GM12878 (cell line): ENCODE measurements around the gene COL18A1. TPM values are rescaled to one million over a fixed set of nuclear protein-coding genes. Genes with fewer than 3 reads are reported as not detected.

Experiments used
- ATAC-seq: fragments of 200-7000 bp; cut with Tn5 transposase; 3 replicates; pipeline ENCODE4 v1.9.1; 2020; ENCODE audit warnings: mild to moderate bottlenecking, moderate library complexity
- BruUV-seq: library from RNA; stranded (reverse); fragments of 400-500 nt; replicated peaks from 2 replicates; lab custom pipeline; 2021; lab: Mats Ljungman, UMichigan
- CTCF ChIA-PET: fragments of 300-600 bp; sonication (Branson Sonifier 250); formaldehyde crosslinking; extraction: SDS; loops from one replicate; lab custom pipeline; 2021; ENCODE audit warnings: inconsistent platforms; lab: Yijun Ruan, JAX
- POLR2A ChIA-PET: fragments of 350-600 bp; formaldehyde crosslinking; extraction: SDS; loops from one replicate; lab custom pipeline; 2021; ENCODE audit warnings: inconsistent platforms; lab: Charles Lee
- RAD21 ChIA-PET: fragments of 300-600 bp; sonication (Branson Sonifier 250); formaldehyde crosslinking; loops from one replicate; lab custom pipeline; 2023; ENCODE audit warnings: antibody characterized with exemption; ENCODE audit not compliant: unreplicated experiment; lab: Charles Lee
- SMC1A ChIA-PET: fragments of 300-600 bp; sonication (Branson Sonifier 250); formaldehyde crosslinking; loops from one replicate; lab custom pipeline; 2023; ENCODE audit not compliant: unreplicated experiment, uncharacterized antibody; lab: Charles Lee
- DNase-seq: peaks from one replicate; pipeline ENCODE4 v3.0.0-alpha.2; 2011; ENCODE audit warnings: low read depth, low spot score
- FAIRE-seq: peaks from 3 replicates; lab custom pipeline; 2011; peaks lifted over from hg19 to GRCh38; lab: Jason Lieb, UNC
- H2AFZ ChIP-seq: 2 replicates; pipeline ENCODE4 v1.6.0; 2011; ENCODE audit warnings: low read depth, low read length, control low read depth; ENCODE audit not compliant: control insufficient read depth
- H3K27ac ChIP-seq: 2 replicates; pipeline ENCODE4 v1.5.1; 2011; ENCODE audit warnings: control low read depth; ENCODE audit not compliant: control insufficient read depth, insufficient read depth
- H3K27me3 ChIP-seq, 2 experiments: replicated peaks in 1 of 2; 2 replicates each; pipeline versions ENCODE4 v1.6.0 to v1.6.1; 2011; ENCODE audit warnings: low read length in 1 of 2; ENCODE audit not compliant: control insufficient read depth in 2 of 2, insufficient read depth in 2 of 2
- H3K36me3 ChIP-seq, 2 experiments: 2 replicates each; pipeline ENCODE4 v1.5.1; 2011; ENCODE audit warnings: low read length in 1 of 2; ENCODE audit not compliant: control insufficient read depth in 2 of 2, insufficient read depth in 2 of 2
- H3K4me1 ChIP-seq: 2 replicates; pipeline ENCODE4 v1.6.1; 2011; ENCODE audit warnings: mild to moderate bottlenecking, low read length, moderate library complexity, mixed read lengths; ENCODE audit not compliant: control insufficient read depth, insufficient read depth
- H3K4me2 ChIP-seq: 2 replicates; pipeline ENCODE4 v1.6.0; 2011; ENCODE audit warnings: control low read depth; ENCODE audit not compliant: control insufficient read depth, insufficient read depth
- H3K4me3 ChIP-seq: fragments of 200-600 bp; sonication (generic); 2 replicates; pipeline ENCODE4 v1.5.1; 2016
- H3K79me2 ChIP-seq: 2 replicates; pipeline ENCODE4 v1.6.0; 2011; ENCODE audit warnings: low read length; ENCODE audit not compliant: control insufficient read depth, insufficient read depth
- H3K9ac ChIP-seq: 2 replicates; pipeline ENCODE4 v1.8.0; 2011; ENCODE audit warnings: low read length, control low read depth, mixed read lengths; ENCODE audit not compliant: control insufficient read depth, insufficient read depth
- H3K9me3 ChIP-seq: replicated peaks from 3 replicates; pipeline ENCODE4 v1.5.1; 2011; ENCODE audit warnings: mild to moderate bottlenecking, low read length; ENCODE audit not compliant: control insufficient read depth, insufficient read depth
- H4K20me1 ChIP-seq: 2 replicates; pipeline ENCODE4 v1.6.0; 2011; ENCODE audit not compliant: control insufficient read depth, insufficient read depth
- CBFB ChIP-seq: IDR thresholded peaks from 2 replicates; pipeline ENCODE4 v1.6.1; 2016; ENCODE audit warnings: antibody characterized with exemption, low read depth
- EGR1 ChIP-seq, 2 experiments: IDR thresholded peaks; 1 replicate in 1 of 2; 2 replicates in 1 of 2; pipeline ENCODE4 v1.6.1; 2011 to 2012; ENCODE audit warnings: low read depth in 2 of 2, low read length in 2 of 2, borderline replicate concordance in 1 of 2, mild to moderate bottlenecking in 1 of 2, moderate library complexity in 1 of 2
- ETV6 ChIP-seq, 2 experiments: fragments of 450-650 bp in 1 of 2; IDR thresholded peaks in 1 of 2; conservative IDR thresholded peaks in 1 of 2; 2 replicates each; pipeline ENCODE4 v1.6.1; 2014; ENCODE audit warnings: antibody characterized with exemption in 1 of 2, borderline replicate concordance in 1 of 2, low read depth in 1 of 2, mild to moderate bottlenecking in 1 of 2, moderate library complexity in 1 of 2
- GABPA ChIP-seq: IDR thresholded peaks from 2 replicates; pipeline ENCODE4 v1.6.1; 2014; ENCODE audit warnings: antibody characterized with exemption, low read depth, mild to moderate bottlenecking, inconsistent platforms
- GATAD2B ChIP-seq: fragments of 450-650 bp; conservative IDR thresholded peaks from 2 replicates; pipeline ENCODE4 v1.6.1; 2017; ENCODE audit warnings: low read depth, mild to moderate bottlenecking, moderate library complexity
- SUZ12 ChIP-seq: fragments of 200-600 bp; sonication (generic); IDR thresholded peaks from one replicate; pipeline ENCODE4 v1.6.1; 2018; ENCODE audit warnings: antibody characterized with exemption, mild to moderate bottlenecking; ENCODE audit not compliant: unreplicated experiment
- WRNIP1 ChIP-seq: IDR thresholded peaks from 2 replicates; pipeline ENCODE4 v1.6.1; 2011; ENCODE audit warnings: low read depth, low read length, improper control_type of control experiment, borderline replicate concordance
- WGBS: methylation state at CpG from one replicate; pipeline ENCODE4 v1.1.6; 2016; ENCODE audit warnings: low lambda C conversion rate; ENCODE audit not compliant: insufficient replicate concordance, insufficient coverage; ENCODE audit errors: missing lambda C conversion rate; 5-methylcytosine and 5-hydroxymethylcytosine counted together
- in situ Hi-C: fragments of 300-500 bp; cut with MboI; formaldehyde crosslinking; loops from 9 replicates; pipeline ENCODE4 v1.14.3; 2018; ENCODE audit warnings: mixed read lengths
- intact Hi-C: fragments of 100-400 bp; cut with micrococcal nuclease; formaldehyde crosslinking; loops from one replicate; pipeline ENCODE4 v1.14.2; 2022; ENCODE audit not compliant: unreplicated experiment
- polyA plus RNA-seq, 11 experiments: library from polyadenylated mRNA; depleted of rRNA in 4 of 11; unstranded in 6 of 11; stranded (reverse) in 5 of 11; fragments of >200 nt; fragmentation: Nextera tagmentation in 4 of 11; fragmentation: Illumina TruSeq in 1 of 11; extraction: Ambion mirVana in 4 of 11; extraction: Trizol in 1 of 11; gene quantifications; 1 replicate in 1 of 11; 2 replicates in 10 of 11; pipeline versions ENCODE4 v1.2.1 to v1.2.3, GENCODE V29; 2011 to 2016; ENCODE audit warnings: inconsistent platforms in 2 of 11, missing spikeins in 2 of 11, low read depth in 1 of 11
- total RNA-seq, 4 experiments: library from RNA; depleted of rRNA in 3 of 4; stranded (reverse); fragments of >200 nt in 3 of 4; fragmentation: Illumina TruSeq in 1 of 4; extraction: Trizol in 1 of 4; gene quantifications; 2 replicates each; pipeline versions ENCODE4 v1.2.1 to v1.2.3, GENCODE V29; 2013 to 2021
- TF ChIP-seq, protein P1 (sequence below): fragments of 450-650 bp; IDR thresholded peaks from 2 replicates; pipeline ENCODE4 v1.6.1; 2017; ENCODE audit warnings: mild to moderate bottlenecking, moderate library complexity

The COL18A1 gene
- total and polyA plus RNA-seq, 10 of the 15 experiments (the other 5 are each of a cell fraction or from before 2014, with no cell fraction given), result under 0.01 to 0.49 (median 0.09) TPM; not detected in 3

- intact Hi-C loops (no loop called here), in situ Hi-C loops (no loop called here)
- ATAC-seq, result no peak
- TF ChIP-seq GATAD2B (no peak), SUZ12 (no peak), GABPA (no peak), CBFB (no peak), ETV6 (conservative IDR thresholded peaks at IDR 0.05 in 1 of 2, IDR thresholded peaks at IDR 0.05 in 1 of 2; ENCODE audit: borderline replicate concordance in 1 of 2, low read depth in 1 of 2) (no peak), EGR1 (IDR thresholded peaks at IDR 0.05; ENCODE audit: borderline replicate concordance in 1 of 2, low read depth in 2 of 2, low read length in 2 of 2) (no peak)
- Histone ChIP-seq H3K27ac (no peak overlapping the region), H3K9ac (no peak overlapping the region), H3K79me2 (no peaks in the 10 kb centered on the region), H3K9me3 (peaks cover 1% of the 10 kb centered on the region; the same call in 1 of the 3 replicates), H3K27me3 (peaks cover 3 to 5% of the 10 kb centered on the region in 2 experiments; a peak in 3 of 4 replicates), H2AFZ (no peak overlapping the region), H4K20me1 (no peaks in the 10 kb centered on the region), H3K4me1 (no peaks in the 10 kb centered on the region), H3K4me2 (no peak overlapping the region), H3K36me3 (no peaks in the 10 kb centered on the region), H3K4me3 (no peak overlapping the region)
- no peak for FAIRE-seq
- ChIA-PET RAD21 (interaction anchor here (1.0 kb wide), 1 partner anchor 23 kb away, joined by 4 read pairs; no protein-coding TSS in a partner anchor), POLR2A (no interaction called here), CTCF (no interaction called here), SMC1A (no interaction called here)
- DNase-seq, result no peak
- 22% methylated on average over 8 of the region's 8 CpGs for WGBS
- no TSS peak for BruUV-seq
Observed at GRCh38 chr21:45396620-45396995, 8.4 kb upstream of the COL18A1 start.

- in situ Hi-C loops (no loop called here), intact Hi-C loops (no loop called here)
- WGBS, result 0% methylated on average over 2 of the region's 2 CpGs
- TF ChIP-seq WRNIP1, result no peak
- TF ChIP-seq, protein P1, sequence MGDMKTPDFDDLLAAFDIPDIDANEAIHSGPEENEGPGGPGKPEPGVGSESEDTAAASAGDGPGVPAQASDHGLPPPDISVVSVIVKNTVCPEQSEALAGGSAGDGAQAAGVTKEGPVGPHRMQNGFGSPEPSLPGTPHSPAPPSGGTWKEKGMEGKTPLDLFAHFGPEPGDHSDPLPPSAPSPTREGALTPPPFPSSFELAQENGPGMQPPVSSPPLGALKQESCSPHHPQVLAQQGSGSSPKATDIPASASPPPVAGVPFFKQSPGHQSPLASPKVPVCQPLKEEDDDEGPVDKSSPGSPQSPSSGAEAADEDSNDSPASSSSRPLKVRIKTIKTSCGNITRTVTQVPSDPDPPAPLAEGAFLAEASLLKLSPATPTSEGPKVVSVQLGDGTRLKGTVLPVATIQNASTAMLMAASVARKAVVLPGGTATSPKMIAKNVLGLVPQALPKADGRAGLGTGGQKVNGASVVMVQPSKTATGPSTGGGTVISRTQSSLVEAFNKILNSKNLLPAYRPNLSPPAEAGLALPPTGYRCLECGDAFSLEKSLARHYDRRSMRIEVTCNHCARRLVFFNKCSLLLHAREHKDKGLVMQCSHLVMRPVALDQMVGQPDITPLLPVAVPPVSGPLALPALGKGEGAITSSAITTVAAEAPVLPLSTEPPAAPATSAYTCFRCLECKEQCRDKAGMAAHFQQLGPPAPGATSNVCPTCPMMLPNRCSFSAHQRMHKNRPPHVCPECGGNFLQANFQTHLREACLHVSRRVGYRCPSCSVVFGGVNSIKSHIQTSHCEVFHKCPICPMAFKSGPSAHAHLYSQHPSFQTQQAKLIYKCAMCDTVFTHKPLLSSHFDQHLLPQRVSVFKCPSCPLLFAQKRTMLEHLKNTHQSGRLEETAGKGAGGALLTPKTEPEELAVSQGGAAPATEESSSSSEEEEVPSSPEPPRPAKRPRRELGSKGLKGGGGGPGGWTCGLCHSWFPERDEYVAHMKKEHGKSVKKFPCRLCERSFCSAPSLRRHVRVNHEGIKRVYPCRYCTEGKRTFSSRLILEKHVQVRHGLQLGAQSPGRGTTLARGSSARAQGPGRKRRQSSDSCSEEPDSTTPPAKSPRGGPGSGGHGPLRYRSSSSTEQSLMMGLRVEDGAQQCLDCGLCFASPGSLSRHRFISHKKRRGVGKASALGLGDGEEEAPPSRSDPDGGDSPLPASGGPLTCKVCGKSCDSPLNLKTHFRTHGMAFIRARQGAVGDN, result no peak
- Histone ChIP-seq H3K27ac (no peak overlapping the region), H3K9me3 (peaks cover 1% of the 10 kb centered on the region; the same call in 1 of the 3 replicates), H3K79me2 (no peaks in the 10 kb centered on the region), H4K20me1 (no peaks in the 10 kb centered on the region), H3K4me1 (no peaks in the 10 kb centered on the region), H3K4me3 (no peak overlapping the region), H3K4me2 (no peak overlapping the region), H3K27me3 (peaks cover 0 to 5% of the 10 kb centered on the region in 2 experiments; a peak in 3 of 4 replicates), H3K9ac (no peak overlapping the region), H3K36me3 (no peaks in the 10 kb centered on the region), H2AFZ (no peak overlapping the region)
- RAD21 ChIA-PET, result interaction anchor here (1.0 kb wide), 1 partner anchor 24 kb away, joined by 4 read pairs; no protein-coding TSS in a partner anchor
- BruUV-seq, result no TSS peak
- ATAC-seq (no peak), DNase-seq (no peak), FAIRE-seq (no peak)
- POLR2A ChIA-PET, result no interaction called here
- CTCF ChIA-PET, result no interaction called here
- SMC1A ChIA-PET, result no interaction called here
Observed at GRCh38 chr21:45397381-45397780, 7.6 kb upstream of the COL18A1 start.
